Measurements from ENCODE around the gene DYNLT3. TPM values are rescaled to one million over a fixed set of nuclear protein-coding genes. Genes with fewer than 3 reads are reported as not detected.

The DYNLT3 gene
- total RNA-seq, 3 donors from 2014 or later (not counting 1 experiment from before 2014, with no cell fraction given) = 18.1 to 25.0 (median 18.4) TPM

DNA sequence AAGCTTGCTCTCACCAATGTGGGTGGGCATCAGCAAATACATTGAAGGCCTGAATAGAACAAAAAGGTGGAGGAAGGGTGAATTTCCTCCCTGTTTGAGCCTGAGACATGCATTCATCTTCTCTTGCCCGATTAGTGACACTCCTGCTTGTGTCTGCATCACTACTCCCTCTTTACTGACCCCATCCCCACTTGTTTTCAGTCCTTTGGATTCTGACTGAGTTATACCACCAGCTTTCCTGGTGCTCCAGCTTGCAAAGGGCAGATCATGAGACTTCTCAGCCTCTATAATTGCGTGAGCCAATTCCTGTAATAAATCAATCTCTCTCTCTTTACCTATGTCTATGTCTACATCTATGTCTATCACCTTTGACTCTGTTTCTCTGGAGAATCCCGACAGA lies 47.4 kb upstream of the DYNLT3 start:
- DNase-seq (no peak), ATAC-seq (no peak)
- intact Hi-C loops (cut with micrococcal nuclease) = no loop called here
- no peaks in the 10 kb centered on the region for H3K4me1 ChIP-seq (ENCODE audit: control insufficient read depth, insufficient read depth, low read length)
- Mint-ChIP-seq H3K27me3 (ENCODE audit: low read depth in 2 of 2) (peaks cover 5 to 11% of the 10 kb centered on the region in 2 donors), H3K4me3 (no peak overlapping the region), H3K4me1 (no peaks in the 10 kb centered on the region), H3K9me3 (no peaks in the 10 kb centered on the region), H3K36me3 (no peaks in the 10 kb centered on the region), H3K27ac (no peak overlapping the region)
- TF ChIP-seq, protein P1, sequence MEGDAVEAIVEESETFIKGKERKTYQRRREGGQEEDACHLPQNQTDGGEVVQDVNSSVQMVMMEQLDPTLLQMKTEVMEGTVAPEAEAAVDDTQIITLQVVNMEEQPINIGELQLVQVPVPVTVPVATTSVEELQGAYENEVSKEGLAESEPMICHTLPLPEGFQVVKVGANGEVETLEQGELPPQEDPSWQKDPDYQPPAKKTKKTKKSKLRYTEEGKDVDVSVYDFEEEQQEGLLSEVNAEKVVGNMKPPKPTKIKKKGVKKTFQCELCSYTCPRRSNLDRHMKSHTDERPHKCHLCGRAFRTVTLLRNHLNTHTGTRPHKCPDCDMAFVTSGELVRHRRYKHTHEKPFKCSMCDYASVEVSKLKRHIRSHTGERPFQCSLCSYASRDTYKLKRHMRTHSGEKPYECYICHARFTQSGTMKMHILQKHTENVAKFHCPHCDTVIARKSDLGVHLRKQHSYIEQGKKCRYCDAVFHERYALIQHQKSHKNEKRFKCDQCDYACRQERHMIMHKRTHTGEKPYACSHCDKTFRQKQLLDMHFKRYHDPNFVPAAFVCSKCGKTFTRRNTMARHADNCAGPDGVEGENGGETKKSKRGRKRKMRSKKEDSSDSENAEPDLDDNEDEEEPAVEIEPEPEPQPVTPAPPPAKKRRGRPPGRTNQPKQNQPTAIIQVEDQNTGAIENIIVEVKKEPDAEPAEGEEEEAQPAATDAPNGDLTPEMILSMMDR (IDR thresholded peaks at IDR 0.05) = no peak
- H3K4me3 ChIP-seq (ENCODE audit: low read length) = no peak overlapping the region
- no peaks in the 10 kb centered on the region for H3K36me3 ChIP-seq (ENCODE audit: control insufficient read depth, insufficient read depth, low read length)
- WGBS (ENCODE audit: insufficient coverage) = 70% methylated on average over 3 of the region's 3 CpGs
- no peak overlapping the region for H3K27ac ChIP-seq (ENCODE audit: low read length)
- no peaks in the 10 kb centered on the region for H3K27me3 ChIP-seq (ENCODE audit: control insufficient read depth, insufficient read depth, low read length)
- H3K9me3 ChIP-seq (ENCODE audit: control insufficient read depth, insufficient read depth, low read length) = no peaks in the 10 kb centered on the region

GRCh38 chrX:37888010-37888409 lies 40.6 kb upstream of the DYNLT3 start:
- intact Hi-C loops (cut with micrococcal nuclease) = no loop called here
- Mint-ChIP-seq H3K4me1 (no peaks in the 10 kb centered on the region), H3K4me3 (no peak overlapping the region), H3K9me3 (no peaks in the 10 kb centered on the region), H3K27me3 (ENCODE audit: low read depth in 2 of 2) (no peaks in the 10 kb centered on the region), H3K36me3 (no peaks in the 10 kb centered on the region), H3K27ac (no peak overlapping the region)
- no peaks in the 10 kb centered on the region for H3K4me1 ChIP-seq (ENCODE audit: control insufficient read depth, insufficient read depth, low read length)
- H3K4me3 ChIP-seq (ENCODE audit: low read length) = no peak overlapping the region
- DNase-seq = no peak
- TF ChIP-seq, protein P1 (IDR thresholded peaks at IDR 0.05) = no peak
- WGBS (ENCODE audit: insufficient coverage) = 95% methylated on average over 3 of the region's 5 CpGs
- H3K27ac ChIP-seq (ENCODE audit: low read length) = no peak overlapping the region
- no peak for ATAC-seq
- H3K27me3 ChIP-seq (ENCODE audit: control insufficient read depth, insufficient read depth, low read length) = no peaks in the 10 kb centered on the region
- no peaks in the 10 kb centered on the region for H3K36me3 ChIP-seq (ENCODE audit: control insufficient read depth, insufficient read depth, low read length)
- H3K9me3 ChIP-seq (ENCODE audit: control insufficient read depth, insufficient read depth, low read length) = no peaks in the 10 kb centered on the region

GRCh38 chrX:37887347-37887746 lies 40.0 kb upstream of the DYNLT3 start:
- DNase-seq (no peak), ATAC-seq (no peak)
- H3K27ac Mint-ChIP-seq = no peak overlapping the region
- H3K36me3 ChIP-seq (ENCODE audit: control insufficient read depth, insufficient read depth, low read length) = no peaks in the 10 kb centered on the region
- 75% methylated on average over 1 of the region's 1 CpG for WGBS (ENCODE audit: insufficient coverage)
- intact Hi-C loops (cut with micrococcal nuclease) = no loop called here
- H3K9me3 Mint-ChIP-seq = no peaks in the 10 kb centered on the region
- no peaks in the 10 kb centered on the region for H3K27me3 ChIP-seq (ENCODE audit: control insufficient read depth, insufficient read depth, low read length)
- H3K4me3 ChIP-seq (ENCODE audit: low read length) = no peak overlapping the region
- no peak overlapping the region for H3K4me3 Mint-ChIP-seq
- no peak overlapping the region for H3K27ac ChIP-seq (ENCODE audit: low read length)
- H3K4me1 ChIP-seq (ENCODE audit: control insufficient read depth, insufficient read depth, low read length) = no peaks in the 10 kb centered on the region
- no peaks in the 10 kb centered on the region for H3K9me3 ChIP-seq (ENCODE audit: control insufficient read depth, insufficient read depth, low read length)
- H3K27me3 Mint-ChIP-seq (ENCODE audit: low read depth in 2 of 2) = peaks cover 1 to 4% of the 10 kb centered on the region in 2 donors
- TF ChIP-seq, protein P1 (IDR thresholded peaks at IDR 0.05) = no peak
- no peaks in the 10 kb centered on the region for H3K4me1 Mint-ChIP-seq
- no peaks in the 10 kb centered on the region for H3K36me3 Mint-ChIP-seq

DNA sequence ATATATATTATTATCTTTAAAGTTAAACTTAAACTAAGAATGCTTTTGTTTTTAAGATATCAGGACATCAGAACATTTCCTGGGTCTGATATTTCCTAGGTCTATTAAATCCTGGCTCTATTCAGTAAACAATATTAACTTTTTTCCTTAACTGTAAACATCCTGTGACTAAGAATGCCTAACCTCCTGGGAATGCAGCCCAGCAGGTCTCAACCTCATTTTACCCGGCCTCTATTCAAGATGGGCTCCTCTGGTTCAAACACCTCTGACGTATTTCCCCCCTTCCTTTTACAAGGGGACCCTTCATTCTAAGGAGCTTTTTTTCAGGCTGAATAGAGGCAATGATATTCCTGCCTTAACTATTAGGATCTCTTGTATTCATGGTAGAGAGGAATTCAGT lies 35.8 kb upstream of the DYNLT3 start:
- Mint-ChIP-seq H3K36me3 (no peaks in the 10 kb centered on the region), H3K4me1 (no peaks in the 10 kb centered on the region), H3K4me3 (no peak overlapping the region), H3K27me3 (ENCODE audit: low read depth in 2 of 2) (peaks cover 9 to 26% of the 10 kb centered on the region in 2 donors), H3K27ac (no peak overlapping the region), H3K9me3 (no peaks in the 10 kb centered on the region)
- ATAC-seq (no peak), DNase-seq (no peak)
- Histone ChIP-seq H3K27me3 (ENCODE audit: control insufficient read depth, insufficient read depth, low read length) (no peaks in the 10 kb centered on the region), H3K4me1 (ENCODE audit: control insufficient read depth, insufficient read depth, low read length) (no peaks in the 10 kb centered on the region), H3K27ac (ENCODE audit: low read length) (no peak overlapping the region), H3K4me3 (ENCODE audit: low read length) (no peak overlapping the region), H3K36me3 (ENCODE audit: control insufficient read depth, insufficient read depth, low read length) (no peaks in the 10 kb centered on the region), H3K9me3 (ENCODE audit: control insufficient read depth, insufficient read depth, low read length) (no peaks in the 10 kb centered on the region)
- 89% methylated on average over 1 of the region's 2 CpGs for WGBS (ENCODE audit: insufficient coverage)
- TF ChIP-seq, protein P1 (IDR thresholded peaks at IDR 0.05) = no peak
- intact Hi-C loops (cut with micrococcal nuclease) = no loop called here

Measured in natural killer cell (primary cell).